ENCODE data around the gene ADGRB3. TPM values are rescaled to one million over a fixed set of nuclear protein-coding genes. Genes with fewer than 3 reads are reported as not detected.

Gene ADGRB3
- total and polyA plus RNA-seq, 10 of the 15 experiments (the other 5 are each of a cell fraction or from before 2014, with no cell fraction given) = 0.03 to 0.06 TPM; not detected in 8

DNA sequence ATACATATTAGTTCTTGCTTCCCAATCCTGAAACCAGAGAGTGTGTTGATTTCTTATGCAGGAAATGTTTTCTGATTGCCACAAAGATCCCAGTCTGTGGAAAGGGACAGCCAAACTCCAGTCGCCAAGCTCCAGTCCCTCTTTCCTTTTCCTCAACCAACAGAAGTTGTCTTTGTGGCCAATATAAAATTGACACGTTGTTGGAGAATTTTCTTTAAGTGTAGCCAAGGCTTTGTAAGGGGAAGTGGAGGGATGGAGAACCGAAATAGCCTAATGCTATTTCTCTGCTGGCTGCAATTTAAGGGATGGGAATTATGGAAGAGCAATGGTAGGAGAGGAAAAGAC, 5.4 kb downstream of the ADGRB3 start:
- intact Hi-C loops (cut with micrococcal nuclease; ENCODE audit: unreplicated experiment) = no loop called here
- Histone ChIP-seq H3K9ac (ENCODE audit: control insufficient read depth, insufficient read depth, low read length) (no peak overlapping the region), H3K4me1 (ENCODE audit: control insufficient read depth, insufficient read depth, low read length) (no peaks in the 10 kb centered on the region), H3K79me2 (ENCODE audit: control insufficient read depth, insufficient read depth, low read length) (no peaks in the 10 kb centered on the region), H3K36me3 (ENCODE audit: control insufficient read depth in 2 of 2, insufficient read depth in 2 of 2, low read length in 1 of 2) (no peaks in the 10 kb centered on the region), H3K4me3 (no peak overlapping the region), H3K27ac (ENCODE audit: control insufficient read depth, insufficient read depth) (no peak overlapping the region), H4K20me1 (ENCODE audit: control insufficient read depth, insufficient read depth) (no peaks in the 10 kb centered on the region), H3K4me2 (ENCODE audit: control insufficient read depth, insufficient read depth) (no peak overlapping the region), H3K27me3 (replicated peaks in 1 of 2; ENCODE audit: control insufficient read depth in 2 of 2, insufficient read depth in 2 of 2, low read length in 1 of 2) (peaks cover 0 to 8% of the 10 kb centered on the region in 2 experiments; a peak in 3 of 4 replicates), H3K9me3 (replicated peaks; ENCODE audit: control insufficient read depth, insufficient read depth, low read length) (no peaks in the 10 kb centered on the region), H2AFZ (ENCODE audit: control insufficient read depth, low read depth, low read length) (no peak overlapping the region)
- 0% methylated on average over 3 of the region's 3 CpGs for WGBS (ENCODE audit: insufficient coverage, insufficient replicate concordance, low lambda C conversion rate, missing lambda C conversion rate)
- in situ Hi-C loops (cut with MboI) = loop anchor here (25.0 kb wide), 1 partner anchor 1472 kb away; no protein-coding TSS in a partner anchor
- no TSS peak for BruUV-seq (replicated peaks)
- DNase-seq (ENCODE audit: low read depth, low spot score) (no peak), ATAC-seq (no peak), FAIRE-seq (no peak)
- ChIA-PET SMC1A (ENCODE audit: uncharacterized antibody, unreplicated experiment) (interaction anchor here (1.1 to 5.9 kb wide), 2 partner anchors 137 to 140 kb away, joined by 3 to 37 read pairs; no protein-coding TSS in a partner anchor), CTCF (interaction anchor here (1.2 to 7.6 kb wide), 4 partner anchors 9 to 327 kb away, joined by 3 to 64 read pairs (median 4); no protein-coding TSS in a partner anchor), POLR2A (no interaction called here), RAD21 (ENCODE audit: unreplicated experiment) (interaction anchor here (0.7 kb wide), 1 partner anchor 120 kb away, joined by 3 read pairs; no protein-coding TSS in a partner anchor)
- no peak for TF ChIP-seq MEF2A (IDR thresholded peaks at IDR 0.05; ENCODE audit: insufficient read depth, low read depth, low read length)
- no peak for TF ChIP-seq DPF2 (IDR thresholded peaks at IDR 0.05)
- no peak for TF ChIP-seq NFIC (IDR thresholded peaks at IDR 0.05; ENCODE audit: low read depth, low read length)
- no peak for TF ChIP-seq GATAD2B (conservative IDR thresholded peaks at IDR 0.05; ENCODE audit: low read depth)
- TF ChIP-seq, protein P1, sequence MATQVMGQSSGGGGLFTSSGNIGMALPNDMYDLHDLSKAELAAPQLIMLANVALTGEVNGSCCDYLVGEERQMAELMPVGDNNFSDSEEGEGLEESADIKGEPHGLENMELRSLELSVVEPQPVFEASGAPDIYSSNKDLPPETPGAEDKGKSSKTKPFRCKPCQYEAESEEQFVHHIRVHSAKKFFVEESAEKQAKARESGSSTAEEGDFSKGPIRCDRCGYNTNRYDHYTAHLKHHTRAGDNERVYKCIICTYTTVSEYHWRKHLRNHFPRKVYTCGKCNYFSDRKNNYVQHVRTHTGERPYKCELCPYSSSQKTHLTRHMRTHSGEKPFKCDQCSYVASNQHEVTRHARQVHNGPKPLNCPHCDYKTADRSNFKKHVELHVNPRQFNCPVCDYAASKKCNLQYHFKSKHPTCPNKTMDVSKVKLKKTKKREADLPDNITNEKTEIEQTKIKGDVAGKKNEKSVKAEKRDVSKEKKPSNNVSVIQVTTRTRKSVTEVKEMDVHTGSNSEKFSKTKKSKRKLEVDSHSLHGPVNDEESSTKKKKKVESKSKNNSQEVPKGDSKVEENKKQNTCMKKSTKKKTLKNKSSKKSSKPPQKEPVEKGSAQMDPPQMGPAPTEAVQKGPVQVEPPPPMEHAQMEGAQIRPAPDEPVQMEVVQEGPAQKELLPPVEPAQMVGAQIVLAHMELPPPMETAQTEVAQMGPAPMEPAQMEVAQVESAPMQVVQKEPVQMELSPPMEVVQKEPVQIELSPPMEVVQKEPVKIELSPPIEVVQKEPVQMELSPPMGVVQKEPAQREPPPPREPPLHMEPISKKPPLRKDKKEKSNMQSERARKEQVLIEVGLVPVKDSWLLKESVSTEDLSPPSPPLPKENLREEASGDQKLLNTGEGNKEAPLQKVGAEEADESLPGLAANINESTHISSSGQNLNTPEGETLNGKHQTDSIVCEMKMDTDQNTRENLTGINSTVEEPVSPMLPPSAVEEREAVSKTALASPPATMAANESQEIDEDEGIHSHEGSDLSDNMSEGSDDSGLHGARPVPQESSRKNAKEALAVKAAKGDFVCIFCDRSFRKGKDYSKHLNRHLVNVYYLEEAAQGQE (IDR thresholded peaks at IDR 0.05; ENCODE audit: low read depth, low read length) = no peak
- no peak for TF ChIP-seq NR2C2 (IDR thresholded peaks at IDR 0.05; ENCODE audit: borderline replicate concordance, control insufficient read depth, insufficient read length, low read depth)
- no peak for TF ChIP-seq ZNF274 (IDR thresholded peaks at IDR 0.05; ENCODE audit: insufficient read depth, insufficient read length)
- TF ChIP-seq, protein P2, sequence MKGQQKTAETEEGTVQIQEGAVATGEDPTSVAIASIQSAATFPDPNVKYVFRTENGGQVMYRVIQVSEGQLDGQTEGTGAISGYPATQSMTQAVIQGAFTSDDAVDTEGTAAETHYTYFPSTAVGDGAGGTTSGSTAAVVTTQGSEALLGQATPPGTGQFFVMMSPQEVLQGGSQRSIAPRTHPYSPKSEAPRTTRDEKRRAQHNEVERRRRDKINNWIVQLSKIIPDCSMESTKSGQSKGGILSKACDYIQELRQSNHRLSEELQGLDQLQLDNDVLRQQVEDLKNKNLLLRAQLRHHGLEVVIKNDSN (IDR thresholded peaks at IDR 0.05; ENCODE audit: borderline replicate concordance, extremely low read length, insufficient read depth, low read depth, low read length) = no peak
- TF ChIP-seq, protein P3, sequence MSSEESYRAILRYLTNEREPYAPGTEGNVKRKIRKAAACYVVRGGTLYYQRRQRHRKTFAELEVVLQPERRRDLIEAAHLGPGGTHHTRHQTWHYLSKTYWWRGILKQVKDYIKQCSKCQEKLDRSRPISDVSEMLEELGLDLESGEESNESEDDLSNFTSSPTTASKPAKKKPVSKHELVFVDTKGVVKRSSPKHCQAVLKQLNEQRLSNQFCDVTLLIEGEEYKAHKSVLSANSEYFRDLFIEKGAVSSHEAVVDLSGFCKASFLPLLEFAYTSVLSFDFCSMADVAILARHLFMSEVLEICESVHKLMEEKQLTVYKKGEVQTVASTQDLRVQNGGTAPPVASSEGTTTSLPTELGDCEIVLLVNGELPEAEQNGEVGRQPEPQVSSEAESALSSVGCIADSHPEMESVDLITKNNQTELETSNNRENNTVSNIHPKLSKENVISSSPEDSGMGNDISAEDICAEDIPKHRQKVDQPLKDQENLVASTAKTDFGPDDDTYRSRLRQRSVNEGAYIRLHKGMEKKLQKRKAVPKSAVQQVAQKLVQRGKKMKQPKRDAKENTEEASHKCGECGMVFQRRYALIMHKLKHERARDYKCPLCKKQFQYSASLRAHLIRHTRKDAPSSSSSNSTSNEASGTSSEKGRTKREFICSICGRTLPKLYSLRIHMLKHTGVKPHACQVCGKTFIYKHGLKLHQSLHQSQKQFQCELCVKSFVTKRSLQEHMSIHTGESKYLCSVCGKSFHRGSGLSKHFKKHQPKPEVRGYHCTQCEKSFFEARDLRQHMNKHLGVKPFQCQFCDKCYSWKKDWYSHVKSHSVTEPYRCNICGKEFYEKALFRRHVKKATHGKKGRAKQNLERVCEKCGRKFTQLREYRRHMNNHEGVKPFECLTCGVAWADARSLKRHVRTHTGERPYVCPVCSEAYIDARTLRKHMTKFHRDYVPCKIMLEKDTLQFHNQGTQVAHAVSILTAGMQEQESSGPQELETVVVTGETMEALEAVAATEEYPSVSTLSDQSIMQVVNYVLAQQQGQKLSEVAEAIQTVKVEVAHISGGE (CRISPR knock-in tag; IDR thresholded peaks at IDR 0.05) = no peak
- TF ChIP-seq HDAC2 (IDR thresholded peaks at IDR 0.05) = no peak
- TF ChIP-seq MTA2 (IDR thresholded peaks at IDR 0.05; ENCODE audit: low read depth) = no peak
- TF ChIP-seq, protein P4, sequence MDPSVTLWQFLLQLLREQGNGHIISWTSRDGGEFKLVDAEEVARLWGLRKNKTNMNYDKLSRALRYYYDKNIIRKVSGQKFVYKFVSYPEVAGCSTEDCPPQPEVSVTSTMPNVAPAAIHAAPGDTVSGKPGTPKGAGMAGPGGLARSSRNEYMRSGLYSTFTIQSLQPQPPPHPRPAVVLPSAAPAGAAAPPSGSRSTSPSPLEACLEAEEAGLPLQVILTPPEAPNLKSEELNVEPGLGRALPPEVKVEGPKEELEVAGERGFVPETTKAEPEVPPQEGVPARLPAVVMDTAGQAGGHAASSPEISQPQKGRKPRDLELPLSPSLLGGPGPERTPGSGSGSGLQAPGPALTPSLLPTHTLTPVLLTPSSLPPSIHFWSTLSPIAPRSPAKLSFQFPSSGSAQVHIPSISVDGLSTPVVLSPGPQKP (IDR thresholded peaks at IDR 0.05; ENCODE audit: low read depth, low read length) = no peak
- no peak for TF ChIP-seq CHD2 (IDR thresholded peaks at IDR 0.05; ENCODE audit: borderline replicate concordance, low read depth, low read length)
- TF ChIP-seq SIX5 (IDR thresholded peaks at IDR 0.05; ENCODE audit: low read depth, low read length, severe bottlenecking) = no peak
- no peak for TF ChIP-seq CBFB (IDR thresholded peaks at IDR 0.05; ENCODE audit: low read depth)
